ENCODE results near the gene BMP7.
"Not testable (repeated sequence)": the region's sequence is repeated elsewhere in the genome, so short reads cannot be mapped to it uniquely, and the experiment has no call there.

The BMP7 gene

DNA sequence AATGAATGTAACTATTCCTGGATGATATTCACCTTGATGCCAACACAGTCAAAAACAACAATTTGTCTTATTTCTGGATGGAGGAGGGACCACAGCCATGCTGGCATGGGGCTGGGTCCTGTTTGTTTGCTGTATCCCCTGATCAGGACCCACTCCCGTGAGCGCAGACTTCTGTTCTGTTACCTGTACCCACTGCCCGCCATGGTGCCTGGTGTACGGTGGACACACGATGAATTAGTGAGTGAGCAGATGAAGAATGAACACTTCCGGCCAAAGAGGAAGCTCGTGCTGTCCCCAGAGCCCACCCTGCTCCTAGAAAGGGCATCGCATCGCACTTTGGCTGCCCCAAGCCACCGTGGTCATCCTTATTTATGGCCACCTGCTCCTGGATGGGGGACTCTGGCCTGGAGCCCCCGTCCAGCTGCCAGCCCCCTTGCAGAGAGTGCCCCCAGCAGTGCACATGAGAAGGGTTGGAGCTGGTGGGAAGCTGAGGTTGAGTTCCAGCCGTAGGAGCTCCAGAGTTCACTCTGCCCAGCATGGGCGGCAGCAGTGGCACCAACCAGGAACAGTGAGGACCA, 100.9 kb downstream of the BMP7 start:
- no peak for DNase-seq

DNA sequence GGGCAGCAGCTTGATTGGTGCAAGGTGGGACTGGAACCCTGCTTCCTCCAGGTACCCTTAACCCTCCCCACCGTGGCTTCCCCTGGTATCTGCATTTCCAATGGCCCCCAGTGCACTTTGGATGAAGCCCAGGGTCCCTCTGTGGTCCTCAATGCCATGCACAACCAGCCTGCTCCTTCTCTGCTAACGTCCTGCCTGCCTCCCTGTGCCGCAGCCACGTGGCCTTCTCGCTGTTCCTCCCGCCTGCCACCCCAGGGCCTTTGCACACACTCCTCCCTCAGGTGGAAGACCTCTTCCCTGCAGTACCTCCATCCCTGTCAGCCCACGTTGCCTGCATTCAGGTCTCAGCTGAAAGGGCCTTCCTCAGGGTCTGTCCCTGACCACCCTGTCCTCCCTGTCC, 101.6 kb downstream of the BMP7 start:
- DNase-seq: no peak

GRCh38 chr20:57163041-57163440, 103.4 kb downstream of the BMP7 start:
- no peak for DNase-seq

DNA sequence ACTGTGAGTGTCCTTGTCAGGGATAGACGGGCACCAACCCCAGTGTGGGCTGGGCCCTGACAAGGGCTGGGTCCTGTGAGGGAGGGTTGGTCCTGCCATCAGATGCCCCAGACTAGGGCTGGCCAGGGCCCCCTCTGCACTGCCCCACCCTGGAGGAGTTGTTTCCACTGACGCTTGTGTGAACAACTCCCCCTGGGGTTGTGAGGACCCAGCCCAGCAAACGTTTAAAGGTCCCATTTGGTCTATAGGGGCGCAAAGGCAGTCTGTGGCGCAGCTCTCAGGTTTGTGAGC, 104.1 kb downstream of the BMP7 start:
- no peak for DNase-seq

GRCh38 chr20:57161478-57162361, 104.7 kb downstream of the BMP7 start:
- DNase-seq: no peak

DNA sequence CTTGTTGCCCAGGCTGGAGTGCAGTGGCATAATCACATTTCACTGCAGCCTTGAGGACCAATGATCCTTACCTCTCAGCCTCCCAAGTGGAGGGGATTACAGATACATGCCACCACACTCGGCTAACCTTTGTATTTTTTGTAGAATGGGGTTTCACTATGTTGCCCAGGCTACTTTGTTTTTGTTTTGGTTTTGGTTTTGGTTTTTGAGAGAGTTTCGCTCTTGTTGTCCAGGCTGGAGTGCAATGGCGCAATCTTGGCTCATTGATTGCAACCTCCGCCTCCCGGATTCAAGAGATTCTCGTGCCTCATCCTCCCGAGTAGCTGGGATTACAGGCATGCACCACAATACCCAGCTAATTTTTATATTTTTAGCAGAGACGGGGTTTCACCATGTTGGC, 105.5 kb downstream of the BMP7 start:
- no peak for DNase-seq

DNA sequence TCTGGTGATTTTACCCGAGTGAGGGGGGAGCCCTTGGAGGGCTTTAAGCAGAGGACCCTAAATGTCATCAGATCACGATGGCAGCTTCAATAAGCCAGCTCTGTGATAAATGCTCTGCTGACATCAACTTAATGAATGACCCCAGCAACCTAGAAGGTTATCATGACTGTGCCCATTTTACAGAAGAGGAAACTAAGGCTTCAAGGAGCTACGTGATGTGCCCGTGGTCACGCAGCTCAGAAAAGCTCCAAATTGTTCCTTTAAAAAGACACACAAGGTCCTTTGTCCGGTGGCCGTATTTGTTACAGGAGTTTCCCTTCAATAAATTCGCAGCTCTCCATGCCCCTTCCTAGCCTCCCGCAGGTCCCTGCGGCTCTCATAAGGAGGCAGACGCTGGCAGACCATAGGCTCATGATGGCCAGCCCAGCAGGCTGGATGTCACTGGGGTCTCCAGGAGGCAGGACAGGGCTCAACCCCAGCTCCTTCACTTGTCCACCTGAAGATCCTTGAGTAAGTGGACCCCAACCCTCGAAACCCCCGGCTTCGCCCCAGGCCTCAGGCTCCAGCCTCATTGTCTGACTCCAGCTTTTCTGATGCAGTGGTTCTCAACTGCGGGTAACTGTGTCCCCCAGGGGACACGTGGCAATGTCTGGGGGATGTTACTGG, 106.4 kb downstream of the BMP7 start:
- no peak for DNase-seq

- no peak for DNase-seq
These were observed 107.1 kb downstream of the BMP7 start for GRCh38 chr20:57159193-57159851.

DNA sequence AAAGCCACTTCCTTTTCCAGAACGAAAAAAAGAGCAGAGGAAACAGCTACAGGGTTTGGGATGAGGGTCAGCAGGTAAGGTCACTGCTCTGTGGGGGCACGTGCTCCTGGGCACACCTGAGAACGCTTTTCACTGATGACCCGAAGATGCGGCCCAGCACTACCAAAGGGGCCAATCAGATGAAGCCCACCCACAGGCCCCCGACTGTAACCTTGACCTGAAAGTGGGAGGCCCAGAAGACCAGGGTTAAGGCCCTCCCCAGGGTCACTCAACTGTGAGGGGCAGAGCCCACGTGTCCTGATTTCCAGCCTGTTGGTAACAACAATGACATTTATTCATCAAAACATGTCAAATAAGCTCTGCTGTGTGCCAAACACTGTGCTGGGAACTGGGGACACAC, 108.0 kb downstream of the BMP7 start:
- DNase-seq: no peak

- not testable (repeated sequence) for DNase-seq
These were observed 108.7 kb downstream of the BMP7 start for GRCh38 chr20:57157787-57158186.

- DNase-seq: no peak
These were observed 109.2 kb downstream of the BMP7 start for GRCh38 chr20:57157106-57157691.

DNA sequence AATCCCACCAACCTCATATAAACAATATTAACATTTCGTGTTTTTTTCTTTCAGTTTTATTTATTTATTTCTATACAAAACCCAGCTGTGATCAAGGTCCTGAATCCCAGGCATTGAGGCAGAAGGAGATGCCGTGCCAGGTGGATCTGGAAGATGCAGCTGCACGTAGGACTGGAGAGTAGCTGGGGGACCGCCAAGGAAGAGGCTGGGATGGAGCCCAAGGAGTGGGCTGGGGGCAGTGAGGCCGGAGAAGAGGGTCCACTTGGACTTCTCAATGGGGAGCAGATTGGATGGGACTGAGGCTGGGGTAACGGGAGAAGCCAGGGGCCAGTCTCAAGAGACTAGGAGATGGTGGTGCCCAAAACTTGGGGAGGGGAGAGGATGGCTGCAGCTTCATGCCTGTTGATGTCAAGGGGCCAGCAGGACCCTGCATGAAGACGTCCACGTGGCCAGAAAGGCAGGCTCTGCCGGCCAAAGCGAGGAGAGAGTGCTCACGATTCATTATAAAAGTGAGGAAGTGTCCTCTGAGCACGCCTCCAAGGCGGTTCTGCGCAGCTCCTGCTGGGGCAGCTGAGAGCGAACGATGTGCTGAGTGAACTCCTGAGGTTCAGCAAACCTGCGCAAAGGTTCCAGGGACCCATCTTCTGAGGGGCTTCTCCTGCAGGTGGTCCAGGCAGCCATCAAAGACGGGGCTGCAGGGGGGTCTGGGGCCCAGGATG, 110.3 kb downstream of the BMP7 start:
- DNase-seq: no peak

DNA sequence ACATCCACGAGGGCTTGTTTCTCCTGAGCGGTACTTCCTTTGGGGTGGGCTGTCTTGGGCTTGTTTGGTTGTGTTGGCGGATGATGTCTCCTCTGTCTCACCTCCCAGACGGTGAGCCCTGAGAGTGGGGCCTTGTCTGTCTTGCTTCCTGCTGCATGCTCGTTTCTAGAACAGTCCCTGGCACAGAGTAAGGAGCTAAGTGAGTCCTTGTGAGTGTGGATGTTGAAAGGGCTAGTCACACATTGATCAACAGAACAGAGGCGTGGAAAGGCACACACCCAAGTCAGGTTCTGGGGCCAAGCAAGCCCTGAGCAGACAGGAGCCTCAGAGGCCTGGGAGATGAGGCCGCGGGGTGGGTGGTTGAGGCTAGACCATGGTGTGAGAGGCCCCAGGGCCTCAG, 111.0 kb downstream of the BMP7 start:
- no peak for DNase-seq

DNA sequence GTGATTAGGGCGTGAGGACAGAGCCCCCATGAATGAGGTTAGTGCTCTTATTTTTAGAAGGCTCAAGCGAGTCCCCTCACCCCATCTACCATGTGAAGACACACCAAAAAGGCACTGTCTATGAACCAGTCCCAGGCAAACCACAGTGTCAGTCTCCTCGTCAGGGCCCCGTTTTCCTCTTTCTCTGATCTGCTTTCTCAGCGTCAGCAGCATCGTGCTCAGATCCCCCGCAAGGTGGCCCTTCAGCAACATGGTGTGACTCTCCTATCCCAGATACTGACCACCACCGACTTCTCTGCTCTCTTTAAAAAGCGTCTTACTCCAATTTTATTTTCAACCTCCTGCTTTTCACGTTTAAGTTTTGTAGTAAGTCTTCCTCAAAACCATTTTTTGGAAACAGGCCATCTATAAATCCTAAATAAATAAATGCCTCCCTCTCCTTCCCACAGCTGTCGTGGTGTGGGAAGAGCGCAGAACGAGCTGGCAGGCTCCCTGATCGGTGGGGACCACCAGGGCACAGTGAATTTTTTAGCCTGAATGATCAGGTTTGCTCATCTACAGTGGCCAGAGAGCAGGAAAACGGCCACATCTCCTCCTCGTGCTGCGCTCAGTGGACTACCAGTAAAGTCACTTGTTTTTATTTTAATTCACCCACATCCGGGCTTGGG, 113.1 kb downstream of the BMP7 start:
- no peak for DNase-seq

DNA sequence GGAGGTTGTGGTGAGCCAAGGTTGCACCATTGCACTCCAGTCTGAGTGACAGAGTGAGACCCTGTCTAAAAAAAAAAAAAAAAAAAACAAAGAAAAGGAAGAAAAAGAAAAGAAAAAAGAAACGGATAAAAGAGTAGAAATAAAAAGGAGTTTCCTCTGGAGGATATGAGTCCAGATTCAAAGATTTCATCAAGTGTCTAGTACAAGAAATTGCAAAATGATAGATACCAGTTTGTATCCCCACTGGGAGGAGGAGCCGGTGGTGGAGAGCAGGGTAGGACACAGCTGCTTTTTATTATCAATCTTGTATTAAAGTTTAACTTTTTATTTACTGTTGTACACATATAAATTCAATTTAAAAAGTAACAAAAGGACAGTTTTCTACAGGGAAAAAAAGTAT, 113.9 kb downstream of the BMP7 start:
- no peak for DNase-seq

GRCh38 chr20:57150559-57150958, 115.9 kb downstream of the BMP7 start:
- DNase-seq: no peak

- DNase-seq: no peak
These were observed 118.2 kb downstream of the BMP7 start for GRCh38 chr20:57148263-57148662.

DNA sequence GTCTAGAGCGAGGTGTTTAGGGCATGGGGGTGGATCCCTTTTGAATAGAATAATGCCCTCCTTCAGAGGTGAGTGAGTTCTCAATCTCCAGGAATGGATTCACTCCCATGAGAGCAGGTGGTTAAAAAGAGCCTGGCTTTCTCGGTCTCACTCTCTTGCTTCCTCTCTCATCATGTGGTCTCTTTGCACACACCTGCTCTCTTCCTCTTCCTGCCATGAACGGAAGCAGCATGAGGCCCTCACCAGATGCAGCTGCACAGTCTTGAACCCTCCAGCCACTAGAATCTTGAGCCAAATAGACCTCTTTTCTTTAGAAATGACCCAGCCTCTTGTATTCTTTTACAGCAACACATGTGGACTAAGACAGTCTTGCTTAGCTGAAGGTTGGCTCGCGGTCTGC, 119.3 kb downstream of the BMP7 start:
- DNase-seq: no peak

DNA sequence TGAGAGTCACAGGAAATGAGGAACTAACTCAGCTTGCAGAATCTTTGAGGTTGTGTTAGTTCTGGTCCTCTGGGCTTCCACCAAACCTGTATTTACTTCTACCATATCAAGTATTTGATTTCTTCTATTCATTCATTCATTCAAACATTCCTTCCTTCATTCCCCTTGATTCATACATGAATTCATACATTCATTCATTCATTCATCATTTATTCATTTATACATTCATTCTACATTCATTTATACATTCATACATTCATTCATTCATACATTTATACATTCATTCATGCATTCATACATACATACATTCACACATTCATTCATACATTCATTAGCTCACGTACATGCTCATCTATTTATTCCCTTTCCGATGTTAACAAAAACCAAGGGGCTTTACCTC, 120.3 kb downstream of the BMP7 start:
- no peak for DNase-seq

- DNase-seq: no peak
These were observed 121.3 kb downstream of the BMP7 start for GRCh38 chr20:57145089-57145631.

- DNase-seq: no peak
These were observed 123.3 kb downstream of the BMP7 start for GRCh38 chr20:57143173-57143572.

DNA sequence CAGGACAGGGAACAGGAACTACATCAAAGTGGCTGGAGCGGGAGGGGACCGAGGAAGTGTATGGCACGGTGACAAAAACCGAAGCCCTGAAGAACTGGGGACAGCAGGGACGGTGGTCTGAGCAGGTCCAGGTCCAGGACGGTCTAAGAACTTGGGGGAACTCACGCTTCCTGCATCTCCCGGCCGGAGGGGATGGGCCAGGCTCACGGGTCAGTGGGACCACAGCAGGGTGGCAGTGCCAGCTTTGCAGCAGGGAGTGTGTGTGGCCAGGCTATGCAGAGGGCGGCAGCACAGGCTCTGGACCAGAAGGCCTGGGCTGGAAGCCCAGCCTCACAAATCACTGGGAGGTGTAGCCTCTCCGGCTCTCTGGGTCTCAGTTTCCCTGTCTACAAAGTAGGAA, 123.8 kb downstream of the BMP7 start:
- DNase-seq: no peak

Data from NCI-H446 (cell line).